Stimulated activated CD4-positive, alpha-beta T cell treated with anti-CD3 and anti-CD28 coated beads, Interleukin-2, amount 100 ng/mL, for 24 hours (primary cell): ENCODE data around the gene DOCK9.
"Not testable (repeated sequence)": the region's sequence is repeated elsewhere in the genome, so short reads cannot be mapped to it uniquely, and the experiment has no call there.

Source experiments
- DNase-seq, 2 donors: peaks; one replicate each; pipeline ENCODE4 v3.0.0-alpha.2; 2020

The DOCK9 gene

DNA sequence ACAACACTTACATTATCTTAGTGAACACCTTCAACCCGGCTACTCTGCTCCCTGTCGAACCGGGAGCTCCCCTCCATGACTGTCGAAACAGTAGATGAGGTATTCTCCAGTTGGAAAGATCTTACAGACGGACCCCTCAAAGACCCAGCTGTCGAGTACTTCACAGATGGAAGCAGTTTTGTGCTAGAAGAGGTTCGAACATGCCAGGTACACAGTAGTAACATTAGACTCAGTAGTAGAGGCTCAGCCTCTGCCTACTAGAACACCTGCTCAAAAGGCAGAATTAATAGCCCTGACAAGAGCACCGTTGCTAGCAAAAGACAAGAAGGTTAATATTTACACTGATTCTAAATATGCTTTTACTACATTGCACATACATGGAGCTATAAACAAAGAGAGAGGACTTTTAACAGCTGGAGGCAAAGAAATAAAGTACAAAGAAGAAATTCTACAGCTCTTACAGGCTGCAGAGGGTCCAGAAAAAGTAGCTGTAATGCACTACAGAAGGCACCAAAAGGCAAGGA is 211.8 kb downstream of the DOCK9 start:
- DNase-seq: no peak

DNA sequence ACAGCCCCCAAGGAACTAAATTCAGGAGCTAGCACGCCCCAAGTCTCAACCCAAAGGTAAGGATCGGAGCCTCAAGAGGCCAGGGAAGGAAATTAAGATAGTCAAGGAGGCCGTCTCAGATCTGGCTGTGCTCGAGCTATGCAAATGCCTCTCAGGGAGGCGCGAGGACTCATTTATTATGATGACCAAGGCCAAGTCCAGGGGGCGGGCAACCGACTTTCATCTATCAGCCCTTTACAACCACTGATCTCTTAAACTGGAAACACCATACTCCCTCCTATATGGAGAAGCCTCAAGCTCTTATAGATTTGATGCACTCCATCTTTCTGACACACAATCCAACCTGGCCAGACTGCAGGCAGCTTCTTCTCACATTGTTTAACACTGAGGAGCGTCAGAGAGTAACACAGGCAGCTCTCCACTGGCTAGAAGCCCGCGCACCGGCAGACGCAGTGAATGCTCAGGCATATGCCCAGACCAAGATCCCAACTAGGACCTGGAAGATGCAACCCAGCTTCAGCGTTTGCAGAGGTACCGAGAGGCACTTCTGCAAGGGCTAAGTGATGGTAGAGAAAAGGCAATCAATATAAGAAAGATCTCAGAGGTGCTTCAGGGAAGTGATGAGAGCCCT is 215.8 kb downstream of the DOCK9 start:
- no peak for DNase-seq

DNA sequence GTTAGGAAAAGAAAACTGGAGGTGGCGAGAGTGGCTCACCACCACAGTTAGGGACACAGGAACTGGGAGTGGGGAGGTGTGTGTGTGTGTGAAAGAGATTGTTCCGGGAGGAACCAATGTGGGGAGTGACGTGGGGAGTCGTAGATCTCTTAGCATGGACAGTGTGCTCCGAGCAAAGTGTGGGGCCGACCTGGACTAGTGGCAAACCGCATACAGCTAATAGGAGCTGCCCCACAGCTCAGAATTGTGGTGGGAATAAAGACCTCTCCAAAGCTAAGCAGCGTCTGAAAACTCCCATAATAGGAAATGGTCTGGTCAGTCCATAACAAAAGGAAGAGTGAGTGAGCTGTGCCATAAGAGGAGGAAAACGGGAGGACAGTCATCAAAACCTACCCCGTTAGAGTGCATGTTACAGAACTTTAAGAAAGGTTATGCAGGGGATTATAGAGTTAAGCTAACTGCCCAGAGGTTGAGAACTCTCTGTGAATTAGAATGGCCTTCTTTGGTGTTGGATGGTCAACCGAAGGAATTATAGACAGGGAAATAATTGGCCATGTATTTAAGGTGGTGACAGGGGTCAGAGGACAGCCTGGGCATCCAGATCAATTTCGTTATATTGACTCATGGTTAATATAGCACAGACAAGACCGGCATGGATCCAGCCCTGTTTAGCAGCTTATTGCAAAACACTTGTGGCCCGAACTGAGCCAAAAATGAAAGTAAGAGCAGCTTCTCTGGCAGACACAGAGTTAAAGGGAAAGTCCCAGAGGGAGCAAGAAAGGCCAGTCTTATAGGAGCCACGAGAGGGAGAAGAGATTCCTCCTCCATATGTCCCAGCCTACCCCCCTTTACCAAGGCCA is 216.5 kb downstream of the DOCK9 start:
- DNase-seq: no peak

- no peak for DNase-seq
Measured at GRCh38 chr13:98755729-98756128, 222.1 kb downstream of the DOCK9 start.

DNA sequence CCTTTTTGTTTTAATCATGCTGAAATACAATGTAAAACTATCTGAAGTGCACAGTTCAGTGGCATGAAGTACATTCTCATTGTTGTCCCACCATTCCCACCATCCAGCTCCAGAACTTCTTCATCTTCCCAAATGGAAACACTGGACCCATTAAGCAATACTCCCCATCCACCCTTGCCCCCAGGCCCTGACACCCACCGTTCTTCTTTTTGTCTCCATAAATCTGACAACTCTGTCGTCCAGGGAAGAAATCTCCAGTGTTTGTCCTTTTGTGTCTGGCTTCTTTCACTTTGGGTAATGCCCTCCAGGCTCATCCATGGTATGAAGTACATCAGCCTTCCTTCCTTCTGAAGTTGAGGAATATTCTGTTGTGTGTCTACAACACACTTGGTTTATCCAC is 222.7 kb downstream of the DOCK9 start:
- DNase-seq: no peak

DNA sequence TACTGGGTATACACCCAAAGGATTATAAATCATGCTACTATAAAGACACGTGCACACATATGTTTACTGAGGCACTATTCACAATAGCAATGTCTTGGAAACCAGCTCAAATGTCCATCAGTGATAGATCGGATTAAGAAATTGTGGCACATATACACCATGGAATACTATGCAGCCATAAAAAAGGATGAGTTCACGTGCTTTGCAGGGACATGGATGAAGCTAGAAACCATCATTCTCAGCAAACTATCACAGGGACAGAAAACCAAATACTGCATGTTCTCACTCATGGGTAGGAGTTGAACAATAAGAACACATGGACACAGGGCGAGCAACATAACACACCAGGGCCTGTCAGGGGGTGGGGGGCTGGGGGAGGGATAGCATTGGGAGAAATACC is 223.4 kb downstream of the DOCK9 start:
- not testable (repeated sequence) for DNase-seq

- DNase-seq: no peak
Measured at GRCh38 chr13:98752467-98753290, 225.2 kb downstream of the DOCK9 start, which contains the start of gene SLC15A1. SLC15A1 (minus strand) TSS chr13:98752672; CDS start chr13:98752598, 74 bp downstream.

DNA sequence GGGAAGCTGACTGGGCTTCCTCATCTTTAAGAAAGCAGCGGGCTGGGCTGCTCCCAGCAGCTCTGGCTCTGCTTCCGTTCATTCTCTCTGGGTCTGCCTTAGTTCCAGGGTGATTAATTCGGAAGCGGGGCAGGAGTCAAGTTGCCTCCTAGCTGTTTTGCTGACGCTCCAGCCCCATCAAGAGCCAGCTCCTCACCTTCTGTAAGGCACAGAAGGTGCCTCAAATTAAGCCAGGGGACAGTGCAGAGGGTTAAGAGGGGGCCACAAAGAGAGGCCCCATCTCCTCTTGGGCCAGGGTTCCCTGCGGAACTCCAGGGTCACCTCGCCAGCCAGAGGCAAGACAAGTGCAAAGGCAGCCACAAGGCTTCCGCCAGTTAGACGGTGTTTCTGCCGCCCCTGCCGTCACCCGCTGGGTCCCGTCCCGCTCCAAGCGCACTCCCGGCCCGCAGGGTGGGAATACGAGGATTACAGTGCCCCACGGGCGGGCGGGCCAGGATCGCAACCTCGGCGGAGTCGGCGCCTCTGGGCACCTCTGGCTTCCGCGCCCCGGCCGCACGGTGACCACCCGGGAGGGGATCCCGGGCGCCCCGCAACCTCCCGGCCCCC is 225.9 kb downstream of the DOCK9 start:
- no peak for DNase-seq

GRCh38 chr13:98751367-98751782 is 226.5 kb downstream of the DOCK9 start:
- DNase-seq: no peak

DNA sequence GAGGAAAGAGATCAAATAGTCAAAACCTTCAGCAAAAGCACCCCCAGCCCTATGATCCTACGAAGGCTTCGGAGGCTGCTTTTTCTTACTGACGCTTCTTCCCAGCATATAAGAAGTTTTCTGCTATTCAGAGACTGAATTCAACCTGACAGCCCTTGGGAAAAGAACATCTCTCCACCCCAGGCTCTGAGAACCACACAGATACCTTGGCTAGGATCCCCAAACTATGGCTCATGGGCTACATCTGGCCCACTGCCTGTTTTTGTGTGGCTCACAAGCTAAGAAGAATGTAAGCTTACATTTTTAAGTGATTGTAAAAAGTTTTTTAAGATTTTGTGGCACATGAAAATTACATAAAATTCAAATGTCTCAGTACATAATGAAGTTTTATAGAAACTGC is 228.4 kb downstream of the DOCK9 start:
- no peak for DNase-seq

DNA sequence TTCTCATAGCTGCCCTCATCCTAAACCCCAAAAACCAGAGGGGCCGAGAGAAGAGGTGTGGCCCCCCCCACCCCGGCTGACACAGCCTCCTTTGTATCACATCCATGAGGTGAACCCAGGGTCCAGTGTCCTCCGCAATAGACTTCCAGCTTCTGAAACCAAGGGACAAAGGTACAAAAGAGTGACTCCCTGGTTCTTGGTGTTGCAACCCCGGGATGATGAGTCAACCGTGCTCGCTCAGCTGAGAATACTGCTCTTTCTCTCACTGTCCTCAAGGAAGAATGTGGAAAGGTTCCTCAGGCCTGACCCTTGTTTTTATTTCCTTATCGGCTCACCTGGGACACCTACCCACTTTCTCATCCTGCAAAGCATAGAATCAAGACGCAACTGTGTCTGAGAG is 230.9 kb downstream of the DOCK9 start:
- DNase-seq: no peak
